Sigmoid colon (tissue), 4 donors: Measurements from ENCODE around the gene TPST1.

Experiments
- CTCF ChIP-seq, 4 experiments: fragments of 450-650 bp in 3 of 4; fragments of 200-600 bp in 1 of 4; IDR thresholded peaks; one replicate each; pipeline ENCODE4 v1.5.1; 2016 to 2019; ENCODE audit warnings: antibody characterized with exemption in 4 of 4, mild to moderate bottlenecking in 3 of 4, moderate library complexity in 2 of 4
- EP300 ChIP-seq, 4 donors: sonication (generic); formaldehyde crosslinking; IDR thresholded peaks; one replicate each; pipeline ENCODE4 v1.6.1; 2017; ENCODE audit warnings: antibody characterized with exemption in 4 of 4
- POLR2A ChIP-seq, 2 donors: fragments of 450-650 bp; IDR thresholded peaks; one replicate each; pipeline ENCODE4 v1.6.1; 2016; ENCODE audit warnings: antibody characterized with exemption in 2 of 2, mild to moderate bottlenecking in 2 of 2, moderate library complexity in 2 of 2
- POLR2AphosphoS5 ChIP-seq, 4 donors: sonication (generic); formaldehyde crosslinking; IDR thresholded peaks; one replicate each; pipeline ENCODE4 v1.6.1; 2017; ENCODE audit warnings: antibody characterized with exemption in 4 of 4

GRCh38 chr7:66183700-66184099 is 21.4 kb upstream of the TPST1 start:
- TF ChIP-seq POLR2AphosphoS5 (IDR thresholded peaks at IDR 0.05): no peak
- no peak for TF ChIP-seq CTCF (IDR thresholded peaks at IDR 0.05)
- TF ChIP-seq EP300 (IDR thresholded peaks at IDR 0.05): no peak
- TF ChIP-seq POLR2A (IDR thresholded peaks at IDR 0.05): no peak
